AG04450 (cell line): Measurements from ENCODE around the gene SMIM8. TPM values are rescaled to one million over a fixed set of nuclear protein-coding genes. Genes with fewer than 3 reads are reported as not detected.

Source experiments
- CTCF ChIA-PET: fragments of 300-600, 350-600 bp; formaldehyde crosslinking; extraction: SDS; loops from one replicate; lab custom pipeline; 2022; ENCODE audit warnings: antibody characterized with exemption, inconsistent platforms; lab: Charles Lee
- POLR2A ChIA-PET: fragments of 350-600 bp; formaldehyde crosslinking; extraction: SDS; loops from one replicate; lab custom pipeline; 2021; ENCODE audit warnings: antibody characterized with exemption, inconsistent platforms; lab: Yijun Ruan, JAX
- DNase-seq: peaks from one replicate; pipeline ENCODE4 v3.0.0-alpha.2; 2011; ENCODE audit warnings: low read depth, low spot score
- H3K27ac ChIP-seq: one replicate; pipeline ENCODE4 v1.5.1; 2012; ENCODE audit warnings: low read depth, low read length, control low read depth
- H3K27me3 ChIP-seq: one replicate; pipeline ENCODE4 v1.6.0; 2012; ENCODE audit warnings: low read length; ENCODE audit not compliant: control insufficient read depth, insufficient read depth
- H3K4me3 ChIP-seq: 2 replicates; pipeline ENCODE4 v1.5.1; 2011; ENCODE audit warnings: mild to moderate bottlenecking, low read depth, low read length, control low read depth
- H3K9me3 ChIP-seq: 2 replicates; pipeline ENCODE4 v1.5.1; 2012; ENCODE audit warnings: low read length; ENCODE audit not compliant: control insufficient read depth, insufficient read depth
- CTCF ChIP-seq: IDR thresholded peaks from 2 replicates; pipeline ENCODE4 v1.5.1; 2011; ENCODE audit warnings: low read depth, low read length, control low read depth, inconsistent platforms
- polyA plus RNA-seq: library from polyadenylated mRNA; depleted of rRNA; stranded (reverse); fragments of >200 nt; gene quantifications from 2 replicates; pipeline ENCODE4 v1.2.3, GENCODE V29; 2011

The SMIM8 gene
- polyA plus RNA-seq, 1 experiment: 9.1 TPM

DNA sequence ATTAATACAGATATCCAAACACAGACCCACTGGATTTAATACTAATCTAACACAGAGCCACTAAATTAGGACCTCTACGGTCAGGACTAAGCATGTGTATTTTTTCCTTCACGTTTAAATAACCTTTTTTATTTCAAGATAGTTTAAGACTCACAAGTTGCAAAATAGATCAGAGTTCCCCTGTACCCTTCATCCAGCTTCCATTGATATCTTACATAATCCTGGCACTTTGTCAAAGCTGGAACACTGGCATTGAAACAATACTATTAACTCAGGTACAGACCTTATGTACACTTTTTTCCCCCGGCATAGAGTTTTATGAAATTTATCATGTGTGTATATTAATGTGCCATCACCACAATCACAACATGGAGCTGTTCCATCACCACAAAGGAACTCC is 24.3 kb downstream of the SMIM8 start:
- H3K4me3 ChIP-seq: no peak overlapping the region
- no peaks in the 10 kb centered on the region for H3K27me3 ChIP-seq
- DNase-seq: no peak
- H3K27ac ChIP-seq: no peak overlapping the region
- no peaks in the 10 kb centered on the region for H3K9me3 ChIP-seq
- TF ChIP-seq CTCF: no peak
- POLR2A ChIA-PET: no interaction called here
- CTCF ChIA-PET: interaction anchor here (0.6 to 1.8 kb wide), 3 partner anchors 25 to 1523 kb away, joined by 3 to 11 read pairs (median 3); partner anchors contain the start of gene SMIM8

DNA sequence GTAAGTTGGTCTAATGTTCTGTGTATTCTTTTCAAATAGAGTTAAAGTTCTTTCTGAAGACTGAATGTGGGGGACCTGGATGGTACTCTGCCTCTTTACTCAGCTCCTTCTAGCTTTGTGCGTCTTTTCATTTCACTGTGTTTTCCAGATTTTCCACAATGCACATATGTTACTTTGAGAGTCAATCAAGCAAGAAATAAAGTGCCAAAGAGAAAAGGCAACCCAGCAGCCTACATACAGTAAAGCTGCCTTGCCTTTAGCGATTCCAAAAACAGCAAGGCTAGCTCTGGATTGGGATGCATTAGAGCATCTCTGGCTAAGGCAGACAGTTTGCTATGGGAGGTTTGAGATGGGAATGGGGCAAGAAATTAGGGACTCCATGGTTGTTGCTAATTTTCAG is 27.5 kb downstream of the SMIM8 start:
- no peak overlapping the region for H3K27ac ChIP-seq
- H3K9me3 ChIP-seq: no peaks in the 10 kb centered on the region
- H3K4me3 ChIP-seq: no peak overlapping the region
- DNase-seq: no peak
- CTCF ChIA-PET: interaction anchor here (1.2 kb wide), 1 partner anchor 28 kb away, joined by 4 read pairs; no protein-coding TSS in a partner anchor
- TF ChIP-seq CTCF: no peak
- H3K27me3 ChIP-seq: no peaks in the 10 kb centered on the region
- POLR2A ChIA-PET: no interaction called here

GRCh38 chr6:87350516-87350915 is 28.1 kb downstream of the SMIM8 start:
- POLR2A ChIA-PET: no interaction called here
- H3K27ac ChIP-seq: no peak overlapping the region
- DNase-seq: no peak
- no peak for TF ChIP-seq CTCF
- CTCF ChIA-PET: no interaction called here
- H3K4me3 ChIP-seq: no peak overlapping the region
- H3K27me3 ChIP-seq: no peaks in the 10 kb centered on the region
- no peaks in the 10 kb centered on the region for H3K9me3 ChIP-seq

- Histone ChIP-seq H3K27me3 (no peaks in the 10 kb centered on the region), H3K9me3 (no peaks in the 10 kb centered on the region), H3K4me3 (no peak overlapping the region), H3K27ac (no peak overlapping the region)
- CTCF ChIA-PET: no interaction called here
- no peak for DNase-seq
- POLR2A ChIA-PET: no interaction called here
- TF ChIP-seq CTCF: no peak
These were observed 29.2 kb downstream of the SMIM8 start for GRCh38 chr6:87351583-87351982.

DNA sequence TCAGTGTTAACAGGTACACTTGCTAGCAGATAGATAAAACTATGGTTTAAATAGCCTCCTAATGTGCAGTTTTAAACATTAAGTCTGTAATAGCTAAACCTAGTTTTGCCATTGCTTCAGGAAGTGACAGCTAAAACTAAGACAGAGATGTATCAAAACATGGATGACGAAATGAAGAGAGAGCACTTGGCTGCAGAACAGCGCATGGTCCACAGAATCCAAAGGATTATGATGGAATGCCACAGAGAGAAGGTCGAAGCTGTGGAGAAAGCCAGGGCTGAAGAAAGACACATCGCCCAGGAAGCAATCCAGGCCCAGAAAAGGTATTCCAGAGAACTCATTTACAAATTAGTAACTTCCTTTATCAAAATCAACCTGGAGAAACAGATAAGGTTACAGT is 33.8 kb downstream of the SMIM8 start:
- no peak overlapping the region for H3K27ac ChIP-seq
- TF ChIP-seq CTCF: no peak
- no peaks in the 10 kb centered on the region for H3K27me3 ChIP-seq
- ChIA-PET POLR2A (no interaction called here), CTCF (no interaction called here)
- no peak overlapping the region for H3K4me3 ChIP-seq
- no peak for DNase-seq
- H3K9me3 ChIP-seq: no peaks in the 10 kb centered on the region
